Measurements from ENCODE around the gene WNT7B. TPM values are rescaled to one million over a fixed set of nuclear protein-coding genes. Genes with fewer than 3 reads are reported as not detected.

The WNT7B gene
- polyA plus RNA-seq, 1 donor = 7.5 TPM

- no peak for DNase-seq
Observed at GRCh38 chr22:45958971-45959370, 18.0 kb downstream of the WNT7B start.

DNA sequence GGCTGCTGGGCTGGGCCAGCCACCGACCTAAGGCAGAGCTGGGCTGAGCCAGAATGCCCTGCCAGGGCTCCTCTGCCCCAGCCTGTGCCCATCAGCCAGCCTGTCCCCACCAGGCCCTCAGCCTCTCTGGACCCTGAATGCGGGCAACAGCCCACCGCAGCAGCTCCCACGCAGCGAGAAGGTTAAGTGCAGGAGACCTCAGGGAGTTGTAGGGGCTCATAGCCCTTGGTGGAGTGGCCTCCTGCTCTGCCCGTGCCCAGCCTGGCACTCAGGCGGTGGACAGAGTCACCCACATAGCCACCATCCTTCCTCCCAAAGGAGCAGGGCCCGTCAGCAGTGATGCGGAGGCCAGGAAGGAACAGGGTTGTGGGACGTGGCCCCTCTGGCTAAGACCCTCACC lies 19.1 kb downstream of the WNT7B start:
- no peak for DNase-seq

DNA sequence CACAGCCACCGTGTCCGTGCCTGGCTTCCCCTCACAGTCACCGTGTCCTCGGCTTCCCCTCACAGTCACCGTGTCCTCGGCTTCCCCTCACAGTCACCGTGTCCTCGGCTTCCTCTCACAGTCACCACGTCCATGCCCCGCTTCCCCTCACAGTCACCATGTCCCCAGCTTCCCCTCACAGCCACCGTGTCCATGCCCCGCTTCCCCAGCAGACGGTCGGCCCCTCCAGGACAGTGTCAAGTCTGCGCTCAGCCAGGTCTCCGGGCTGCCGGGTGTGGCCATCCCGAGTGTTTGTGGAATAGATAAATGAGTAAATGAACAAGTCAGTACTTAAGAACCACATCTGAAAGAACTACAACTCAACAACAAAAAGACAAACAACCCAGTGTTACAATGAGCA lies 23.8 kb downstream of the WNT7B start:
- DNase-seq = no peak

GRCh38 chr22:45952553-45952952 lies 24.4 kb downstream of the WNT7B start:
- DNase-seq = no peak

- DNase-seq = no peak
Observed at GRCh38 chr22:45952151-45952550, 24.8 kb downstream of the WNT7B start.

- no peak for DNase-seq
Observed at GRCh38 chr22:45949891-45950290, 27.1 kb downstream of the WNT7B start.

- no peak for DNase-seq
Observed at GRCh38 chr22:45949258-45949870, 27.6 kb downstream of the WNT7B start.

GRCh38 chr22:45948081-45948648 lies 28.8 kb downstream of the WNT7B start:
- DNase-seq = no peak

GRCh38 chr22:45946805-45947600 lies 30.0 kb downstream of the WNT7B start:
- DNase-seq = no peak

- DNase-seq = no peak
Observed at GRCh38 chr22:45945621-45946106, 31.3 kb downstream of the WNT7B start.

- no peak for DNase-seq
Observed at GRCh38 chr22:45942787-45943493, 34.0 kb downstream of the WNT7B start.

- no peak for DNase-seq
Observed at GRCh38 chr22:45942344-45942743, 34.6 kb downstream of the WNT7B start.

GRCh38 chr22:45938913-45939312 lies 38.0 kb downstream of the WNT7B start:
- no peak for DNase-seq

DNA sequence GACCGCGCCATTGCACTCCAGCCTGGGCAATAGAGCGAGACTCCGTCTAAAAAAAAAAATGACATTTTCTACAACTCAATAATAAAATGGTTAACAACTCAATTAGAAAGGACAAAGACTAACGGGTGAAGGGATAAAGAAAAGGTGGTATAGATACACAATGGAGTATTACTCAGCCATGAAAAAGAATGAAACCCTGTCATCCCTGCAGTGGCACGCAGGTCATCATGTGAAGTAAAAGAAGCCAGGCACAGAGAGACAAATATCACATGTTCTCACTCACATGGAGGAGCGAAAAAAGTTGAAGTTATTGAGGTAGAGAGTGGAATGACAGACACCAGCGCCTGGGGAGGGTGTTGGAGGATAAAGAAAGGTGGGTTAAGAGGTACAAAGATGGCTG lies 39.0 kb downstream of the WNT7B start:
- no peak for DNase-seq

GRCh38 chr22:45935573-45935972 lies 41.4 kb downstream of the WNT7B start:
- DNase-seq = no peak

DNA sequence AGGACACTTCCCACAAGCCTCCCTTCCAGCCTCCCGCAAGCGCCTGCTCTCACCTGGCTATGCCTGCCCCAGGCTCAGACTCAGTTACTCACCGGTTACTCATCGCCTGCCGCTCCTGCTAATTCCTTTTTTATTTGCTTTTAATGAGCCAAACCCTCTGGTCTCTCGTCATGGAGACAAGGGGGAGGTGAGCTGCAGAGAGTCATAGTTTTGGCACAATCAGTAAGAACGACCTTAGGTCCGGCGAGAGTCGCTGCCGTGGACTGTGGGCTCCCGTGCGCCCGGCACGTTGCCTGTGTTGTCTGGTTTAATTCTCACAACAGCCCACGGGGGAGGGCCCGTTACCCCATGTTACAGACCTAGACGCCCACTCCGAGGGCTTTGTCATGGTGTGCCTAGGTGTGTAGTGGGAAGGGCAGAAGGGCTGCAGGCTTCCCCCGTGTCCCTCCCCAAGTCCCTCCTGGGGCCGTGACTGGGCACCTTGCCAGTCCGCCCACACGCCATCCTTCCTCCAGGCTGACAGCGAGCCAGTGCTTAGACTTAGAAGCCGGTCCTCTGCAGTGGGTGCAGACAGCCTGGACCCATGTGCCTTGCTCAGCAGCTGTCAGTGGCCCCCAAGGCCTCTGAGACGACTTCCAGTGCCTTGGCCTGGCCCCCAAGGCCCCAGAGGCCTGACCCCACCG lies 42.2 kb downstream of the WNT7B start:
- DNase-seq = no peak

- DNase-seq = no peak
Observed at GRCh38 chr22:45934168-45934564, 42.8 kb downstream of the WNT7B start.

- DNase-seq = no peak
Observed at GRCh38 chr22:45933506-45934167, 43.3 kb downstream of the WNT7B start.

- no peak for DNase-seq
Observed at GRCh38 chr22:45932071-45932470, 44.9 kb downstream of the WNT7B start.

- DNase-seq = no peak
Observed at GRCh38 chr22:45931042-45931441, 45.9 kb downstream of the WNT7B start.

- DNase-seq = peak; percentile 19
Observed at GRCh38 chr22:45930324-45930723, 46.6 kb downstream of the WNT7B start.

GRCh38 chr22:45929649-45930048 lies 47.3 kb downstream of the WNT7B start:
- no peak for DNase-seq
